ENCODE data around the gene FOXRED2. TPM values are rescaled to one million over a fixed set of nuclear protein-coding genes. Genes with fewer than 3 reads are reported as not detected.
"Not testable (repeated sequence)": the region's sequence is repeated elsewhere in the genome, so short reads cannot be mapped to it uniquely, and the experiment has no call there.

Gene FOXRED2
- total RNA-seq, 1 experiment from 2014 or later = 19.9 TPM

DNA sequence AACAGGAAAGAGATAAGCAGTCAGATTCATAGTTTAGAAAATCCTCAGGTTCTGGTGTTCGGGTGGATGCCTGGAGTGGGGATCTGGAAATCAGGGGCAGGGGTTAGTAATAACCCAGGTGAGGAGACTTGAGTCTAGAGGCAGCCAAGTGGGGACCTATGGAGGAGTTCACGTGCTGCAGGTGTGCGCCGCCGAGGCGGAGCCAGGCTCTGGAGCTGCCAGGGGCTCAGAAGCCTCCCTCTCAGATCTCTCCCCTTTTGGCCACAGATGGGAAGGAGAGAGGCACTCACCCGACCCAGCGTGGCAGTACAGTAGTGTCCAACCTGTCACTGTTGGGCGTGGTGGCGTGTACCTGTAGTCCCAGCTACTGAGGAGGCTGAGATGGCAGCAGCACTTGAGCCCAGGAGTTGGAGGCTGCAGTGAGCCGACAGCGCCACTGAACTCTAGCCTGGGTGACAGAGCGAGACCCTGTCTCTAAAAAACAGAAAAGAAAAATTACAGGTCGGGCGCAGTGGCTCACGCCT is 52.9 kb downstream of the FOXRED2 start:
- Histone ChIP-seq H3K4me2 (ENCODE audit: low read length) (no peak overlapping the region), H3K4me1 (ENCODE audit: control insufficient read depth in 1 of 2, insufficient read depth in 2 of 2, low read length in 2 of 2) (peaks cover 29 to 48% of the 10 kb centered on the region in 2 experiments), H3K27ac (ENCODE audit: low read depth, low read length) (no peak overlapping the region), H3K9me2 (ENCODE audit: insufficient read depth) (no peaks in the 10 kb centered on the region), H4K20me1 (ENCODE audit: insufficient read depth) (no peaks in the 10 kb centered on the region), H3K4me3 (replicated peaks in 1 of 2; ENCODE audit: low read depth in 1 of 2, low read length in 2 of 2) (no peak overlapping the region), H3K9ac (ENCODE audit: low read length) (no peak overlapping the region), H3K79me2 (ENCODE audit: insufficient read depth, low read length) (no peaks in the 10 kb centered on the region), H3K36me3 (ENCODE audit: control insufficient read depth in 1 of 2, insufficient read depth in 2 of 2, low read length in 2 of 2) (no peaks in the 10 kb centered on the region), H3K9me3 (ENCODE audit: control insufficient read depth in 1 of 2, insufficient read depth in 1 of 2, low read depth in 1 of 2, low read length in 2 of 2) (no peaks in the 10 kb centered on the region), H2AFZ (ENCODE audit: low read depth, low read length, poor library complexity, severe bottlenecking) (no peak overlapping the region), H3K27me3 (ENCODE audit: insufficient read depth, low read length) (no peaks in the 10 kb centered on the region)
- DNase-seq (ENCODE audit: low read depth, low spot score) (no peak), ATAC-seq (no peak)
- intact Hi-C loops (cut with micrococcal nuclease) = loop anchor here (5.0 kb wide), 1 partner anchor 67 kb away; the partner anchor contains the start of gene MYH9
- POLR2A ChIA-PET = interaction anchor here (0.9 to 1.3 kb wide), 2 partner anchors 12 to 14 kb away, joined by 5 read pairs; no protein-coding TSS in a partner anchor
- TF ChIP-seq SRF (IDR thresholded peaks at IDR 0.05; ENCODE audit: low read depth) (no peak), EZH2 (IDR thresholded peaks at IDR 0.05) (no peak), SP1 (IDR thresholded peaks at IDR 0.05; ENCODE audit: low read depth) (no peak), JUND (IDR thresholded peaks at IDR 0.05) (no peak)
- no TSS peak for BruUV-seq (replicated peaks)
- CTCF ChIA-PET = interaction anchor here (1.0 kb wide), 1 partner anchor 32 kb away, joined by 3 read pairs; no protein-coding TSS in a partner anchor
- RAD21 ChIA-PET (ENCODE audit: low non-redundant PET in 1 of 2, low total read pairs in 2 of 2, uncharacterized antibody in 2 of 2, unreplicated experiment in 2 of 2) = no interaction called here

GRCh38 chr22:36452978-36453607 is 53.7 kb downstream of the FOXRED2 start:
- RAD21 ChIA-PET (ENCODE audit: low non-redundant PET in 1 of 2, low total read pairs in 2 of 2, uncharacterized antibody in 2 of 2, unreplicated experiment in 2 of 2); H3K27me3 ChIP-seq (ENCODE audit: insufficient read depth, low read length); H3K4me3 ChIP-seq (replicated peaks in 1 of 2; ENCODE audit: low read depth in 1 of 2, low read length in 2 of 2); H3K4me2 ChIP-seq (ENCODE audit: low read length); H2AFZ ChIP-seq (ENCODE audit: low read depth, low read length, poor library complexity, severe bottlenecking); H3K79me2 ChIP-seq (ENCODE audit: insufficient read depth, low read length); ATAC-seq; DNase-seq (ENCODE audit: low read depth, low spot score); H4K20me1 ChIP-seq (ENCODE audit: insufficient read depth); H3K27ac ChIP-seq (ENCODE audit: low read depth, low read length); H3K9ac ChIP-seq (ENCODE audit: low read length); CTCF ChIA-PET; H3K9me3 ChIP-seq (ENCODE audit: control insufficient read depth in 1 of 2, insufficient read depth in 1 of 2, low read depth in 1 of 2, low read length in 2 of 2); BruUV-seq (replicated peaks); H3K36me3 ChIP-seq (ENCODE audit: control insufficient read depth in 1 of 2, insufficient read depth in 2 of 2, low read length in 2 of 2); H3K9me2 ChIP-seq (ENCODE audit: insufficient read depth): not testable (repeated sequence)
- POLR2A ChIA-PET = interaction anchor here (1.3 kb wide), 1 partner anchor 15 kb away, joined by 5 read pairs; no protein-coding TSS in a partner anchor
- peaks cover 29 to 48% of the 10 kb centered on the region in 2 experiments for H3K4me1 ChIP-seq (ENCODE audit: control insufficient read depth in 1 of 2, insufficient read depth in 2 of 2, low read length in 2 of 2)
- intact Hi-C loops (cut with micrococcal nuclease) = loop anchor here (5.0 kb wide), 1 partner anchor 66 kb away; the partner anchor contains the start of gene MYH9
